HG03045 (cell line): ENCODE data around the gene PCDHGA1.

Experiments
- ATAC-seq: cut with Tn5 transposase; IDR thresholded peaks from one replicate; pipeline ENCODE4 v1.9.1; 2021; ENCODE audit warnings: mild to moderate bottlenecking, moderate library complexity; ENCODE audit not compliant: unreplicated experiment

The PCDHGA1 gene

GRCh38 chr5:141511771-141512325, 181.5 kb downstream of the PCDHGA1 start:
- no peak for ATAC-seq

- ATAC-seq: no peak
Measured at GRCh38 chr5:141512390-141512910, 182.1 kb downstream of the PCDHGA1 start.

GRCh38 chr5:141512911-141513626, 182.8 kb downstream of the PCDHGA1 start:
- ATAC-seq: no peak

GRCh38 chr5:141513627-141514329, 183.5 kb downstream of the PCDHGA1 start:
- no peak for ATAC-seq

- no peak for ATAC-seq
Measured at GRCh38 chr5:141514330-141515133, 184.2 kb downstream of the PCDHGA1 start.

- no peak for ATAC-seq
Measured at GRCh38 chr5:141515141-141515540, 184.8 kb downstream of the PCDHGA1 start.

DNA sequence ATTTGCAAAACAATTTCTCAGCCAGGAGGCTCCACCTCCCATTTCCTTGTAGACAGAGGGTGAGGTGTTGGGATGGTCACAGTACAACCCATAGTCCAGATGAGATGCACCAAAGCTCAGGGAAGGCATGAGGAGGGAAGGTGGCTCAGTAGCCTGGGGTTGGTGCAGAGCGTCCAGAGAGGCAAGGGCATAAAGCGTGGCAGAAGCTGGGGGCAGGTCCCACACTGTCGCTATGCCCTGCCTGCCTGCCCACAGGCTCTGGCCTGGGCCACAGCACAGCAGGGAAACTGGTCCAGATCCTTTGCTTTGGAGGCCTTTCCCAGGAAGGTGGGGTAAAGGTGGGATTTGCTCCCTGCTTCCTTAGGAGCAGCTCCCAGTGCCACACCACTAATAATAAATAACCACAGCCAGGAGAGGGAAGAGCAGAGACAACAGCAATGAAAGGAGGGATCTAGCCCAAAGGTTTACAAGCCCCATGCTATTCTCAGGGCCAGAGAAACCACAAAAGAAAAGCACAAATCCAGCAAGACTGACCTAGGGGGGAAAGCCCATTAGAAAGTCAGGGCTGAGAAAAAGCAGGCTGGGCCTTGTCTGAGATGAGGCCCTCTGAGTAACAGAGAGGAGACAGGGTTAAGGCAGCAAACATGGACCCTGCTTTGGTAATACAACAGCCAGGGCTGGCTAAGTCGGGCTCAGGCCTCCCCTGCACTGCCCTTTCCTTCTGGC, 185.8 kb downstream of the PCDHGA1 start:
- no peak for ATAC-seq

GRCh38 chr5:141516672-141517025, 186.3 kb downstream of the PCDHGA1 start:
- no peak for ATAC-seq

DNA sequence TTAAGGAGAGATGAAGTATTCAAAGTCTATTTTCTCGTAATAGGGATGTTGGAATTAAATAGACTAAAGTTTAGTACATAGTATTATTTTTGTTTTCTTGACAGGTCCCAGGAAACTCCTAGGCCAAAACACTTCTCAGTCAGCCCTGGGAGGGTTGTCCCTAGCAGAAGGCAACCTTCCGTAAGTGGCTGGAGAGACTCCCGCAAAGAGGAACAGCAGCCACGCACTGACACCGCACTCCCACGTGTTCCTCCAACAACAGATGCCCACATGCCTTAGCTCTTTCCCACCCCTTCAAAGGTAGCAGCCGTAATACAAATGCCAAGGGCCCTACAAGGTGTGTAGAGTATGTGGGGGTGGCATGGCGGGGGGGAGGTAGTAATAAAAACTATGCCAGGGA, 187.0 kb downstream of the PCDHGA1 start:
- no peak for ATAC-seq

DNA sequence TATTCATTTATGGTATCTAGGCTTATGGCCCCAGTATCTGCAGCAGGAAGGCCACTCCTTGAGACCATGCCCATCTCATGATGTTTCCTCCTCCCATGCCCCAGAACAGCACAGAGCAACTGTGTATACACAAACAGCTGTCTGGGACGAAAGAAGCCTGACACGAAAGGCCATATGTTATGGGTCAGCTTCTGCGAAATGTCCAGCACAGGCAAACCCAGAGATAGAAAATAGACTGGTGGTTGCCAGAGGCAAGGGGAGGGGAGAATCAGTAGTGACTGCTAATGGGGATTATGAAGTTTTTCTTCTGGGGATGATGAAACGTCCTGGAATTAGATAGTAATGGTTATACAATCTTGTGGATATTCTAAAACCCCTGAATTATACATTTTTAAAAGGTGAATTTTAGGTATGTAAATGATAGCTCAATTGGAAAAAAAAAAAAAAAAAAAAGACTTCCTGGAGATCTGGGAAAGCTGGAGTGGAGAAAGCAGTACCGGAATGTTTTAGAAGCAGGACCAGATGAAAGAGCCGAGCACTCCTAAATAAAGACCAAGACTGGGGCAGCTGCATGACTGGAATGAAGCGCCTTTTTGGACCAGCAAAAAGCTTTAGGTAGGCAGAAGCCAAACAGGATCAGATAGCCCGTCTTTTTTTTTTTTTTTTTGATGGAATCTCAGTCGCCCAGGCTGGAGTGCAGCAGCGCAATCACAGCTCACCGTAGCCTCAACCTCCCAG, 187.7 kb downstream of the PCDHGA1 start:
- ATAC-seq: no peak

- ATAC-seq: no peak
Measured at GRCh38 chr5:141518618-141519015, 188.3 kb downstream of the PCDHGA1 start.

DNA sequence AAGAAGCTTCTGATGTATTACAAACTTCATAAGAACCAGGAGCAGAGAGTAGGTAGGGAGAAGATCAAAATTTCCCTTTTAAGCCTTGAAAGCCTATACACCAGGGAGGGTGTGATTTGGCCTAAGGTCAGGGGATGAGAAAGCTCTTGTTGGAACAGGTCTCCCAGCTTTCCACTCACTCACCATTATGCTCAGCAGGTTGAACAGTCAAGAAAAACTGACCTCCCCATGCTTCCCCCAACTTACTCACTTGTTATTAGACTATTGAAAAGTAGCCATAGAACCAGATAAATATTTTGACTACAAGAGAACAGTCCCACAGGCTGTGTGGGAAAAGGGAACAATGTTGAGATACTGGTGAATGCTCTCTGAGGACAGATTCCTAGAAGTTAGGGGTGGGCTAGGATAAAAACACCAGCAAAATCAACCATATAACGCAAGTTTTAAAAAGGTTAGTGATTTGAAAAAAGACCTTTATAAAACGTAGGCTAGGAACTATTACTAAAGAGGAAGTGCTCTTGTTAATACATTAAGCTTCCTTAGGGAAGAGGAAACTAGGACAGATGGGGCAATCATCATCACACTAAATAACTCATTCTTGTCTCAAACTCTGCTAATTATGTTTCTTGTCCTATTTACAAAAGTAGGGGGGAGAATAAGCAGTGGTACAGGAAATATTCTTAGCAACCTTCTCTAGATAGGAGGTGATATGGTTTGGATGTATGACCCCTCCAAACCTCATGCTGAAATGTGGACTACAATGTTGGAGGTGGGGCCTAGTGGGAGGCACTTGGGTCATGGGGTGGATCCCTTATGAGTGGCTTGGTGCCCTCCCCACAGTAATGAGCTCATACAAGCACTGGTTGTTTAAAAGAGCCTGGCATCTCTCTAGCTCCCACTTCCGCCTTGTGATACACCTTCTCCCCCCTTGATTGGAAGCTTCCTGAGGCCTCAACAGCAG, 189.6 kb downstream of the PCDHGA1 start:
- ATAC-seq: no peak

- no peak for ATAC-seq
Measured at GRCh38 chr5:141521244-141521781, 191.0 kb downstream of the PCDHGA1 start.

DNA sequence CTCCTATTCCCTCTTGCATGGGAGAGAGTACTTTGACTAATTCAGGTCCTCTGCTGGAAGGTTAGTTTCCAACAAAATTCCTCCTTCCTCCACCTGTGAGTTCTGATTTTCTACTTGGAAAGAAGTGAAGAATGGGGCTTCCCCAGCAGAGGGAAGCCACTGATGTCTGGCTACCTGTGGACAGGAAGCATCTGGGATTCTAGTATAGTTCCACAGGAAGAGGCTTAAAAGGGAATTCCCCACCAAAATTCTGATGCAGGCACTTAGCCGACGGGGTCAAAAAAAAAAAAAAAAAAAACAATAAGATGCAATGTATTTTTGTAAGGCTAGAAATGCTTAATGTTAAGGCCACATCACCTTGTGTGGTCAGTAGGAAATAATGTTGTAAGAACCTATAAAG, 192.0 kb downstream of the PCDHGA1 start:
- no peak for ATAC-seq

GRCh38 chr5:141523991-141524390, 193.7 kb downstream of the PCDHGA1 start:
- no peak for ATAC-seq

DNA sequence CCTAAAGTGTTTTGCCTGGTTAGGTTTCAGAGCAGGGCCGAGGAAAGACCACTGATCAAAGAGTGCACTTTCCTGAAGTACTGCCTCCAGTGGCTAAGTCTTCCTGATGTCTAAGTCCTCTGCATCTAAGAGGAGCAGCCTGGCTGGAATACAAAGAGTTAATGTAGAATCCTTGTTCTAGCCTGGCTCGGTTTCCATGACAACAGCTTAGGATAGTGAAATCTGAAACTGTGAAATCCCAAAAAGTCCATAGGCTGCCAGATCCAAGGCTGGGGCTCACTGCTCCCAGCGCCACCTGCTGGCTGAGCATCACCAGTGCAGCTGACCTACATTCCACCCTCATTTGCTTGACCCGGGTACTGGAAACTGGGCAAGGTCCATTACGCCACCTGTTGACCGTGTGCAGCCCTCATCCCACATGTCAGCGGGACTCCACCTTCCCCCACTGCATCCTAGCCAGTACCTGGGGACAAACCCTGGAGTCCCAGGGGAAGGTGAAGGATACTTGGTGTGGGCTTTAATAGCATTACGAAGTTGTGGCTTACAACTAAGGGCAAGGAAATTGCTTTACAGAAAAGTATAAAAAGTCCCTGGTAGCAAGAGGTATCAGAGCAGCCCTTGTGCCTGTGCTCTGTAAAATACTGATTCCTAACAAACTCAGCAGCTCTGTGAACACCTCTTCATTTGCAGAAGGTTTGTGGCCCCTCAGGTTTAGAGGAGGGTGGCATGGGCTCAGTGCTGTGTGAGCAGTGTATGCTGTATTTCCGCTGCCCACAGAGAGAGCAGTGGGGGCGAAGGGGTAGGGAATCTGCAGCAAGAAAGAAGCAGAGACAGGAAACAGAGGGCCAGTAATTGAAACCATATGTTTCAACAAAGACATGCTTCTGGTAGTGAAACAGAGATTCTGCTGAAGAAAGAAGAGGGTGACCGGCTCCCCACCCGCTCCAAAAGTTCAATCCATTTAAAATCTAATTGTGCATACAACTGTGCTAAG, 194.6 kb downstream of the PCDHGA1 start:
- peak; percentile 71 for ATAC-seq

- no peak for ATAC-seq
Measured at GRCh38 chr5:141525653-141526052, 195.3 kb downstream of the PCDHGA1 start.
